ENCODE results near the gene ZG16.

ZG16 gene

DNA sequence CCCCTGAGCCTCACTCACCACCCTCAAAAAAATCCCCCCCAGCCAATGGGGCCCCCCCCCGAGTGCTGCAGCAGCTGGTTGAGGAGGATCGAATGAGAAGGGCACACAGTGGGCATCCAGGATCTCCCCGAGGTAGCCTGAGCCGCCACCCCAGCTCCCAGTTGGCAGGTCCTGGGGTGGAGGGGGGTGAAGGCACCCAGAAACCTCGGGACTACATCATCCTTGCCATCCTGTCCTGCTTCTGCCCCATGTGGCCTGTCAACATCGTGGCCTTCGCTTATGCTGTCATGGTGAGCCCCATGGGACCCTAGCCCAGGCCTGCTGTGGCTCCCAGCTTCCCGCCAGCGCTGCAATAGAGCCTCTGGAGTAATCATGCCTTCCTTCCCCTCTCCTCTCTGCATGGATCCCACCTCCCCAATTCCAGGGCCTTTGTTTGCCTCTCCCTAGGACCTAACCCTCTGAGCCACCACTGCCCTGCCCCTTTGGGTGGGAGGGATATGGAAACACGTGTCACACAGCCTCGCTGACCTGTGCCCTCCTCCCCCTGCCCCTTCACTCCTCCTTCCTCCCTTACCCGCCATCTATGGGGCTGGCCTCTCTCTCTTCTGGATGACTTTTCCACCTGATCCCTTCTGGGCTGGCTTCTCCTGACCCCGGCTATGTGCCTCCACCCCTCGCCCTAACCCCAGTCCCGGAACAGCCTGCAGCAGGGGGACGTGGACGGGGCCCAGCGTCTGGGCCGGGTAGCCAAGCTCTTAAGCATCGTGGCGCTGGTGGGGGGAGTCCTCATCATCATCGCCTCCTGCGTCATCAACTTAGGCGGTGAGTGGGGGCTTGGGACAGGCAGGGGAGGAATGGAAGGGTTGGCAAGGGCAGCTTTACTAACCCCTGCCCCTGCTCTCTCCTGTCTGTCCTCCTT, 35.8 kb downstream of the ZG16 start:
- H3K9ac ChIP-seq (ENCODE audit: low read length): no peak overlapping the region
- H3K4me1 ChIP-seq (ENCODE audit: insufficient read depth, low read length, severe bottlenecking): peaks cover 57% of the 10 kb centered on the region
- H2AFZ ChIP-seq (ENCODE audit: low read length): no peak overlapping the region
- no peak overlapping the region for H3K4me2 ChIP-seq (ENCODE audit: low read length)
- peaks cover 32% of the 10 kb centered on the region for H3K36me3 ChIP-seq (ENCODE audit: insufficient read depth, low read length)
- no peak overlapping the region for H3K27ac ChIP-seq (ENCODE audit: low read depth, low read length, poor library complexity, severe bottlenecking)
- no peaks in the 10 kb centered on the region for H3K27me3 ChIP-seq (ENCODE audit: insufficient read depth, low read length)
- H3K79me2 ChIP-seq (ENCODE audit: insufficient read depth, low read length): no peaks in the 10 kb centered on the region
- no peaks in the 10 kb centered on the region for H3F3A ChIP-seq (ENCODE audit: insufficient read depth, low read length)
- no peaks in the 10 kb centered on the region for H4K20me1 ChIP-seq (ENCODE audit: insufficient read depth, low read length)
- H3K9me2 ChIP-seq (ENCODE audit: low read depth, low read length): no peaks in the 10 kb centered on the region
- no peak overlapping the region for H3K4me3 ChIP-seq (ENCODE audit: low read depth, low read length, poor library complexity, severe bottlenecking)
- TF ChIP-seq, protein P1, sequence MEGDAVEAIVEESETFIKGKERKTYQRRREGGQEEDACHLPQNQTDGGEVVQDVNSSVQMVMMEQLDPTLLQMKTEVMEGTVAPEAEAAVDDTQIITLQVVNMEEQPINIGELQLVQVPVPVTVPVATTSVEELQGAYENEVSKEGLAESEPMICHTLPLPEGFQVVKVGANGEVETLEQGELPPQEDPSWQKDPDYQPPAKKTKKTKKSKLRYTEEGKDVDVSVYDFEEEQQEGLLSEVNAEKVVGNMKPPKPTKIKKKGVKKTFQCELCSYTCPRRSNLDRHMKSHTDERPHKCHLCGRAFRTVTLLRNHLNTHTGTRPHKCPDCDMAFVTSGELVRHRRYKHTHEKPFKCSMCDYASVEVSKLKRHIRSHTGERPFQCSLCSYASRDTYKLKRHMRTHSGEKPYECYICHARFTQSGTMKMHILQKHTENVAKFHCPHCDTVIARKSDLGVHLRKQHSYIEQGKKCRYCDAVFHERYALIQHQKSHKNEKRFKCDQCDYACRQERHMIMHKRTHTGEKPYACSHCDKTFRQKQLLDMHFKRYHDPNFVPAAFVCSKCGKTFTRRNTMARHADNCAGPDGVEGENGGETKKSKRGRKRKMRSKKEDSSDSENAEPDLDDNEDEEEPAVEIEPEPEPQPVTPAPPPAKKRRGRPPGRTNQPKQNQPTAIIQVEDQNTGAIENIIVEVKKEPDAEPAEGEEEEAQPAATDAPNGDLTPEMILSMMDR (IDR thresholded peaks at IDR 0.05; ENCODE audit: low read length): no peak
- no peak for TF ChIP-seq EZH2 (IDR thresholded peaks at IDR 0.05; ENCODE audit: borderline replicate concordance, low read length)
- H3K9me3 ChIP-seq (ENCODE audit: low read length): no peaks in the 10 kb centered on the region

DNA sequence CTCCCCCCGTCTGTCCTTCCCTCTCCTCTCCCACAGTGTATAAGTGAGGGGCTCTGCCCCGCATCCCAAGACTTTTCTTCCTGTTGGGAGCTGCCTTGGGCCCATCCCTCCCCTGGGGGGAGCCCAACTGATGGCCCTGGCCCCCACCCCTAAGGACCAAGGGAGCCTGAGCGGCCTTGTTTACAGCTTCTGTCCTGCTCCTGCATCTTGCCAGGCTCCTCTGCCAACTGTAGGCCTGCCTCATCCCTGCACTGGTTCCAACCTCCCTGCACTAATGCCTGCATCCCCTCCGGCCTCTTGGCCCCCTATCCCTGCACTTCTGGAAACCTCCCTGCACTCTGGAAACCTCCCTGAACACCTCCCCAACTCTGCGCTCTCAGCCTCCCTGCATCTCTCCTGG, 36.5 kb downstream of the ZG16 start:
- no peak overlapping the region for H3K4me3 ChIP-seq (ENCODE audit: low read depth, low read length, poor library complexity, severe bottlenecking)
- TF ChIP-seq EZH2 (IDR thresholded peaks at IDR 0.05; ENCODE audit: borderline replicate concordance, low read length): no peak
- TF ChIP-seq, protein P1 (IDR thresholded peaks at IDR 0.05; ENCODE audit: low read length): no peak

DNA sequence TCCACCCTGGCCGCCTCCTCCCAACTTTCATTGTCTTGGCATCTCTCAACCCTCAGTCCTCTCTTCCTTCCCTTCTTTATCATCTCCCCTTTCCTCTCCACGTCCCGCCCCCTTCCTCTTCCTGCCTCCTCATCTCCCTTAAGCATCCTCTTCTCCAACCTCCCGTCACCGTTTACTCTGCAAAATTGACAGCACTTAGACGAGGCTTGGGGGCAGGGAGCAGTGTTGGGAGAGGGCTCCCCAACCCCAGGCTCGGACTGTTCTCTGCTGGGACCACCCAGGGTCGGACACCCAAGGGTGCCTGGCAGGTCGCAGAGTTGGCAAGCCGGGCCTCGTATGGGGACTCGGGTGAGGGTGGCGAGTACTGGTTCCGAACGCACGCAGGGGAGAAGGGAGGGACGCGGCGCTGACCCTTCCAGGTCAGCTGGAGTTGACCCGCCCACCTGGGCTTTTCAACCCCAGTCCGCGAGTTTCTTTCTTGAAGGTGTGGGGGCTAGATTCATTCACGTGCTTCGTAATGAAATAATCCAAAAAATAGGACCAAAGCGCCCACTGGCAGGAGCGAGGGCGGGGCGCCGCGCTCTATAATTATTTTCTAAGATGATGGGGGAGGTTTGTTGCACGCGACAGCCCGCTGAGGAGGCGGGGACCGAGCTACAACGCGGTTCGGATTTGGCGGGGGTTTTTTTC, 37.1 kb downstream of the ZG16 start:
- Histone ChIP-seq H3K4me2 (ENCODE audit: low read length) (peak overlapping the region; percentile 91), H3F3A (ENCODE audit: insufficient read depth, low read length) (no peaks in the 10 kb centered on the region), H3K4me1 (ENCODE audit: insufficient read depth, low read length, severe bottlenecking) (peaks cover 56% of the 10 kb centered on the region), H3K9me3 (ENCODE audit: low read length) (no peaks in the 10 kb centered on the region), H3K9me2 (ENCODE audit: low read depth, low read length) (no peaks in the 10 kb centered on the region), H3K79me2 (ENCODE audit: insufficient read depth, low read length) (no peaks in the 10 kb centered on the region), H3K9ac (ENCODE audit: low read length) (peak overlapping the region; percentile 95), H3K27ac (ENCODE audit: low read depth, low read length, poor library complexity, severe bottlenecking) (no peak overlapping the region), H3K4me3 (ENCODE audit: low read depth, low read length, poor library complexity, severe bottlenecking) (peak overlapping the region; percentile 93), H3K36me3 (ENCODE audit: insufficient read depth, low read length) (peaks cover 31% of the 10 kb centered on the region), H3K27me3 (ENCODE audit: insufficient read depth, low read length) (no peaks in the 10 kb centered on the region), H4K20me1 (ENCODE audit: insufficient read depth, low read length) (no peaks in the 10 kb centered on the region), H2AFZ (ENCODE audit: low read length) (0 out of 2 replicates have a peak overlapping the region, but pooled peaks have one; percentile 19)
- no peak for TF ChIP-seq EZH2 (IDR thresholded peaks at IDR 0.05; ENCODE audit: borderline replicate concordance, low read length)
- TF ChIP-seq, protein P1 (IDR thresholded peaks at IDR 0.05; ENCODE audit: low read length): no peak

More for the DNA sequence above, 36.5 kb downstream of the ZG16 start:
- Histone ChIP-seq H3K27me3 (ENCODE audit: insufficient read depth, low read length) (no peaks in the 10 kb centered on the region), H3K4me1 (ENCODE audit: insufficient read depth, low read length, severe bottlenecking) (peaks cover 56% of the 10 kb centered on the region), H2AFZ (ENCODE audit: low read length) (no peak overlapping the region), H3K27ac (ENCODE audit: low read depth, low read length, poor library complexity, severe bottlenecking) (no peak overlapping the region), H3K9me3 (ENCODE audit: low read length) (no peaks in the 10 kb centered on the region), H3K79me2 (ENCODE audit: insufficient read depth, low read length) (no peaks in the 10 kb centered on the region), H3K4me2 (ENCODE audit: low read length) (no peak overlapping the region), H4K20me1 (ENCODE audit: insufficient read depth, low read length) (no peaks in the 10 kb centered on the region), H3K36me3 (ENCODE audit: insufficient read depth, low read length) (peaks cover 31% of the 10 kb centered on the region), H3K9me2 (ENCODE audit: low read depth, low read length) (no peaks in the 10 kb centered on the region), H3F3A (ENCODE audit: insufficient read depth, low read length) (no peaks in the 10 kb centered on the region), H3K9ac (ENCODE audit: low read length) (no peak overlapping the region)

Measured in OCI-LY1 (cell line).